NCI-H187 treated with DMSO at 0.1 percent for 48 hours (cell line): Measurements from ENCODE around the gene ADGRD2.

ENCODE experiments used
- DNase-seq: peaks from one replicate; lab custom pipeline; 2025; lab: John Stamatoyannopoulos, UW

The ADGRD2 gene

GRCh38 chr9:124457079-124457886, 7.0 kb downstream of the ADGRD2 start:
- no peak for DNase-seq

DNA sequence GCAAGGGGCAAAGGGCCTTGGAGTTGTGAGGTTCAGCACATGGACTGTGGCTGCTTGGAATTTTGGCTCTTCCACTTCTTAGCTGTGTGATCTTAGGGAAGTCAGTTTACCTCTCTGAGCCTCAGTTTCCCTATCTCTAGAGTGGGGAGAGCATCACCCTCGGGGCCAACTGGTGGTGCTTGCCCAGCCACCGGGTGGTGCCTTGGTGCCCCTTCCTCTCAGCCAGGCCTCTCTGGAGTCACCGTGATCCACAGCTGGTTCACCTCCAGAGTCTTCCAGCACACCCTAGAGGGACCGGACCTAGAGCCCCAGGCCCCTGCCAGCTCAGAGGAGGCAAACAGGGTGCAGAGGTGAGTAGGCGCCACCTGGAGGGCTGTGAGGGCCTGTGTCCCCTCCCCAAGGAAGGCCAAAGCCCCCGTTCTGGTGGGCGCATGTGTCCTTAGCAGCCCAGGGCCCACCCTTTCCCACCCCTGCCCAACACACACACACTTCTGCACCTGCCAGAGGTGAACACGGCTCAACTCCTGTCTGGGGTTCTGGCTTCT, 7.7 kb downstream of the ADGRD2 start:
- DNase-seq: no peak

- DNase-seq: no peak
Observed at GRCh38 chr9:124458441-124458840, 8.2 kb downstream of the ADGRD2 start.

DNA sequence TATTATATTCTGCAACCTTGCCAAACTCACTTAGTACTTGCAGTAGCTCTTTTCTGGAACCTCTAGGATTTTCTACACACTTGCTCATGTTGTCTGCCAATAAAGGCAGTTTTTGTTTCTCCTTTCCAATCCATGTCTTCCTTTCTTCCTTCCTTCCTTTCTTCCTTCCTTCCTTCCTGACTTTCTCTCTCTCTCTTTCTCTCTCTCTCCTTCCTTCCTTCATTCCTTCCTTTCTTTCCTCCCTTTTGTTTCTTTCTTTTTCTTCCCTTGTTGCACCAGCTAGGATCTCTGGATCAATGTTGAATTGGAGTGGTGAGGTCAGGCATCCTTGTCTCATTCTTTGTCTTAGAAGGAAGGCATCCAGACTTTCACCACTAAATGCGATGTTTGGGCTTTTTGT, 12.5 kb downstream of the ADGRD2 start:
- DNase-seq: no peak

- DNase-seq: no peak
Observed at GRCh38 chr9:124465736-124466135, 15.5 kb downstream of the ADGRD2 start.

DNA sequence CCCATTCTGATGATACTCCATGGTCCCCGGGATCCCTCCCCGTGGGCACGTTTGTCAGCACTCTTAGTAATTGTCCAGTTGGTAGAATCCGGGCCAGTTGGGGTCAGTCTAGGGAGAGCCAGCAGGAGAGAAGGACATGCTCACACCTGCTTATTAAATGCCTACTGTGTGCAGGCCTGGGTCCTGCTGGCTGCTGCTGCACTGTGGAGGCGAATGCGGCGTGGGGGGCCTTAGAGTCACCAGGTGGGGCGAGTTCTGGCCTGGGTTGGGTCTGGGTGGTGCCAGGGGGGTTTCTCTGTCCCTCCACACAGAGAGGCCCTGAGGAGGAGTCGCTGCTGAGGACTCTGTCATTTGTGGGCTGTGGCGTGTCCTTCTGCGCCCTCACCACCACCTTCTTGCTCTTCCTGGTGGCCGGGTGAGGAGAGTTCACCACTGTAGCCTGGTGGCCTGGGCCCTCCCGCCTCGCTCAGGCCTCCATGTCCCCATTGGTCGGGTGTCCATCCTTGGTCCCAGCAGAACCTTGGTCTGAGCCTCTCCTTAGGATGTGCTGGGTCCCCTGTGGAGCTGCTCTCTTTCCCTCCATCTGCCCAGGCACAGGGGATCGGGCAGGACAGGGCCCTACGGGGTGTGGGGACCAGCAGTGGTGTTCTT, 17.3 kb downstream of the ADGRD2 start:
- no peak for DNase-seq

DNA sequence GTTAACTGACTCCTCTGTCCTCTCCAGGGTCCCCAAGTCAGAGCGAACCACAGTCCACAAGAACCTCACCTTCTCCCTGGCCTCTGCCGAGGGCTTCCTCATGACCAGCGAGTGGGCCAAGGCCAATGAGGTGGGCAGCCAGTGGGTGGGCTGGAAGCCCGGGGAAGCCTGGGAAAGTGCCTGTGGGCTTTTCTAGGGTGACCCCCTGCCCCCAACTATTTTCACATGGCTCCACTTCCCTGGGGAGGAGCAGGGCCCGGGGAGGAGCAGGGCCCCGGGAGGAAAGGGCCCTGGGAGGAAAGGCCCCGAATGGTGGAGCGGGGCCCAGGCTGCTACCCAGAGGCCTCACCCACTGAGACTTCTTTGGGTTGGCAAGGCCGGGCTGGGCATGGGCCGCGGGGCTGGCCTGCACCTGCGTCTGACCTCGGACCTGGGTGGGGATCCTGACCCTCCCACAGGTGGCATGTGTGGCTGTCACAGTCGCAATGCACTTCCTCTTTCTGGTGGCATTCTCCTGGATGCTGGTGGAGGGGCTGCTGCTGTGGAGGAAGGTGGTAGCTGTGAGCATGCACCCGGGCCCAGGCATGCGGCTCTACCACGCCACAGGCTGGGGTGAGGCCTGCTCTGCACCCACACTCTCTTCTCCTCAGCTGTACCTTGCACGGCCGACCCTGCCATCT, 17.9 kb downstream of the ADGRD2 start:
- no peak for DNase-seq

DNA sequence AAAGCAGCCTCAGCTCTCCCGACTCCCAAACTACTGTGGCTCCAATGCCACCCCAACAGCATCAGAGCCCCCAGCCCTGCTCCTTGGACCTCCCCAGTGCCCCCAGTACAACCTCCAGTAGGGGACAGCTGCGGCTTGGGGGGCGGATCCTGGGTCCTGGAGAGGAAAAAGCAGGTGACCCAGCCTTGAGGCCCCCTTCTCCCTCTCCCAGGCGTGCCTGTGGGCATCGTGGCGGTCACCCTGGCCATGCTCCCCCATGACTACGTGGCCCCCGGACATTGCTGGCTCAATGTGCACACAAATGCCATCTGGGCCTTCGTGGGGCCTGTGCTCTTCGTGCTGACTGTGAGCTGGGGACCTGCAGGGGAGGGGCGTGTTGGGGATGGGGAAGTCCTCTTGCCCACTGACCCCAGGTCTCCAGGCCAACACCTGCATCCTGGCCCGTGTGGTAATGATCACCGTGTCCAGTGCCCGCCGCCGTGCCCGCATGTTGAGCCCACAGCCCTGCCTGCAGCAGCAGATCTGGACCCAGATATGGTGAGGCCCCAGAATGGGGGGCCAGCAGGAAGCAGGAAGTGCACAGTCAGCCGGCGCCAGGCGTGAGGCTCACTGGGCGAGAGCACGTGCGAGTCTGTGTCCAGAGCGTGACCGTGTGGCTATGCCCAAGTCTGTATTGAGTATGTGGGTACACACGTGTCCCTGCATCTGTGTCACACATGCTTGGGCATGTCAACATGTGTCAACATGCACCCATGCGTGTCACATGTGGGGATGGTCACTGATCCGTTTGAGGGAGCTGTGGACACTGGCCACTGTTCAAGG, 19.0 kb downstream of the ADGRD2 start:
- no peak for DNase-seq

DNA sequence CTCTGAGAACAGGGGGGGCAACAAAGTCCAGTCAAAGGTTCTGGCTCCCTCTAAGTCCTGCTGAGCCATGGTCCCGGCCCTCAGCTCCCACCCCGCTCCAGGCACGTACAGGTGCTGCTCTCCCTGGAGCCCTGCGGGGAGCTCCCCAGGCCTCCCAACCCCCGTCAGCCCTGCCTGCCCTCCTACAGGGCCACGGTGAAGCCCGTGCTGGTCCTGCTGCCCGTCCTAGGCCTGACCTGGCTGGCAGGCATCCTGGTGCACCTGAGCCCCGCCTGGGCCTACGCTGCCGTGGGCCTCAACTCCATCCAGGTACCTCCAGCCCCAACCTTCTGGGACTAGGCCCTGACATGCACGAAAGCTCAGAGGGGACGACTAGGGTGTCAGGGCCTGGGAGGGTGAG, 20.1 kb downstream of the ADGRD2 start:
- no peak for DNase-seq

GRCh38 chr9:124470726-124471125, 20.5 kb downstream of the ADGRD2 start:
- no peak for DNase-seq

DNA sequence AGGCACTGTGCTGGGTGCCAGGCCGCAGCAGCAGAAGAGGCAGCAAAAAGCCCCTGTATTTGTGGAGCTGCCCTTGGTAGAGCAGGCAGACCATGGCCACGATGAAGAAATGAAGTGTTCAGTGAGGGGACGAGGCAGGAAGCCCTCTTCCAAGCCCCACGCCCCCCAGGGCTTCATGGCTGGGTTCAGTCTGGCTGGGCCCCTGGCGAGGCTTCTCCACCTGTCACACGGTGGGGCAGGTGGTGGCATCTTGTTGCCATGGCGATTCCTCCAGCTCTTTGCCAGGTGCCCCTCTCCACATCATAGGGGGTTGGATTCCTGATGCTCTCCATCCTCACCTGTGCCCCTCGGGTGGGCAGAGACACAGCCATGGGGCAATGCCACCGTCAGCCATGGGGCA, 21.5 kb downstream of the ADGRD2 start:
- DNase-seq: no peak

DNA sequence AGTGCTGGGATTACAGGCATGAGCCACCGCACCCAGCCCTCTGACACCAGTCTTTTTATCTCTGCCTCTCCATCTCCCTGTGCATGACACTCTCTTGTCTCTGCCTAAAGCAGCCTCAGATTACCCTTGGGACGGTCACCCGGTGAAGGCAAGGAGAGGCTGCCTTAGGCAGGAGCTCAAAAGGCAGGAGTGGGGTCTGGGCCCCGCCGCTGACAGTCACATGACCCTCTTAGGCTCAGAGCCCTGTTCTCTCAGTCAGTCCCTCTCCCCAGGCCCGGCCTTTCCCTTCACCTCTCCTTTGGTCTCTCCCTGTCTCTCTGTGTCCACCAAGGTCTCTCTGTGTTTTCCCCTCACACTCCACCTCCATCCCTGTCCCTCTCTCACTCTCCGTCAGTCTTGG, 22.5 kb downstream of the ADGRD2 start:
- DNase-seq: no peak

GRCh38 chr9:124473310-124473709, 23.1 kb downstream of the ADGRD2 start:
- no peak for DNase-seq

DNA sequence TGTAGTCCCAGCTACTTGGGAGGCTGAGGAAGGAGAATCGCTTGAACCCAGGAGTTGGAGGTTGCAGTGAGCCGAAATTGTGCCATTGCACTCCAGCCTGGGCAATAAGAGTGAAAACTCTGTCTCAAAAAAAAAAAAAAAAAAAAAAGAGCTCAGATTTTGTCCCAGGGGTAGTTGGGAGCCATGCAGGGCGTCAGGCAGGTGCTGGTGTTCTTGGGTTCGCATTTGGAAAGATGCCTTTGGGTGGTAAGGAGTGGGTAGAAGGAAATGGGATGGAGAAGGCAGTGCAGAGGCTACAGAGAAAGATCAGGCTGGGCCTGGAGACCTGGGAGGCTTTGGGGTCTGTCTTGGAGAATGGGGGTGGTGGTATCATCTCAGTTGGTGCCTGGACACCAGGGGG, 23.9 kb downstream of the ADGRD2 start:
- no peak for DNase-seq

DNA sequence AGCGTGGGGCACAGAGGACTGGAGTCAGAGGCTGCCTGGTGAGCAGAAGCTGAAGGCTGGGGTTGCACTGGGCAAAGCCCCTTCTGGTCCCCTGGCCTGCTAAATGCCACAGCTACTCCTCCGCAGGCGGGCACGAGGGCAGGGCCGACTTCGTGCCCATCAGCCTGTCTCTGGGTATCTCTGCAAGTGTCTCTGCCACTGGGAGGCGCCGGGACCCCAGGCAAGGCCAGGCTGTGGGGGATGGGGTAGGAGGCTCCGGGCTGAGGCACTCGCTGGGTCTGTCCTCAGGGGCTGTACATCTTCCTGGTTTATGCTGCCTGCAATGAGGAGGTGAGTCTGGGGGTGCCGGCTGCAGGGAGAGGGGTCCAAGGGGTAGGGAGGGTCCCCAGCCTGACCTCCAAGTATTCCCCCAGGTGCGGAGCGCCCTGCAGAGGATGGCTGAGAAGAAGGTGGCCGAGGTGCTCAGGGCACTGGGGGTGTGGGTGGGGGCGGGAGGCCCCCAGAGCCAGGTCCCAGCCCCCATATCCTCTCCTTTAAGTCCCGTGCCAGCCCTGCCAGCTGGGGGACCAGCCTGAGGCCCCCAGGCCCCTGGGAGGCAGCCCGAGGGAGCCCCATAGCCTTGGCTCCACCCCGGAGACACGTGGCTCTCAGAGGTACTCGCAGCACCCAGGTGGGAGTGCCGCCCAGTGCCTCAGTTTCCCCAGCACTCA, 25.1 kb downstream of the ADGRD2 start:
- no peak for DNase-seq

- no peak for DNase-seq
Observed at GRCh38 chr9:124475868-124476690, 25.8 kb downstream of the ADGRD2 start.

GRCh38 chr9:124477211-124477647, 27.0 kb downstream of the ADGRD2 start:
- DNase-seq: no peak

DNA sequence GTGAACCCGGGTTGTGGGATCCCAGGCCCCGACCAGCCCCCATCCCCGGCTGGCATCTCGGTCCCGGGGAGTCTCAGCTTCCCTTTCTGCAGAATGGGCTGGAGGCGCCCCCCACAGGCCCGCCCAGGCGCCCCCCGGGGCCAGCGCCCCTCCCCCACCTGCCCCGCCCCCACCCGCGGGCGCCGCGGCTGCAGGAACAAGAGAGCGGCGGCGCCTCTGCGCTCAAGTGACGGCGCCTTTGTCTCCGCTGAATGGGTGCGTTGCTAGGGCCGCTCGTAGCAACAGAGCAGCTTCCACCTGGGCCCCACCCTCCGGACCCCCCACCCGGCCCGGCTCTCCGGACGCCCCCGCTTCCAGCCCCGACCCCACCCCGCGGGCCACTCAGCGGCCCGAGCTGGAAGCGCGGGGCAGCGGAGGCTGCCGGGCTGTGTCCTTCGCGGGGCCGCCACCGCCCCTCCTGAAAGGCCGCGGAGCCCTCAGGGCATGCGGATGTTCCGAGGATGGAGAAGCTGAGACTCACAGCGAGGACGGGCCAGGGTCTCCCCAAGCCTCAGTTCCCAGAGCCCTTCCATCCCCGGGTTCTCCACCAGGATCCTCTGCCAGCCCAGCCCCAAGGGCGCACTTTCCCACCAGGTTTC, 27.5 kb downstream of the ADGRD2 start:
- DNase-seq: no peak

GRCh38 chr9:124478354-124478753, 28.1 kb downstream of the ADGRD2 start:
- no peak for DNase-seq

- no peak for DNase-seq
Observed at GRCh38 chr9:124479371-124479770, 29.1 kb downstream of the ADGRD2 start.
